Activated CD4-positive, alpha-beta T cell treated with anti-CD3 and anti-CD28 coated beads, Interleukin-2, amount 10 ng/mL, durations not matched to agents 24 days and 14 days (primary cell): Measurements from ENCODE around the gene PROP1. TPM values are rescaled to one million over a fixed set of nuclear protein-coding genes. Genes with fewer than 3 reads are reported as not detected.
"Not testable (repeated sequence)": the region's sequence is repeated elsewhere in the genome, so short reads cannot be mapped to it uniquely, and the experiment has no call there.

ENCODE experiments used
- DNase-seq: peaks from one replicate; pipeline ENCODE4 v3.0.0; 2022
- H3K27ac Mint-ChIP-seq: one replicate; pipeline ENCODE4 v1.8.0; 2022; ENCODE audit warnings: mild to moderate bottlenecking, mixed read lengths
- H3K27me3 Mint-ChIP-seq: one replicate; pipeline ENCODE4 v1.8.0; 2022; ENCODE audit warnings: mixed read lengths
- H3K36me3 Mint-ChIP-seq: one replicate; pipeline ENCODE4 v1.8.0; 2022; ENCODE audit warnings: low read depth, mild to moderate bottlenecking, mixed read lengths
- H3K4me1 Mint-ChIP-seq: one replicate; pipeline ENCODE4 v1.8.0; 2021; ENCODE audit warnings: mixed read lengths
- H3K4me3 Mint-ChIP-seq: one replicate; pipeline ENCODE4 v1.8.0; 2022; ENCODE audit warnings: mild to moderate bottlenecking, moderate library complexity, mixed read lengths
- H3K9me3 Mint-ChIP-seq: one replicate; pipeline ENCODE4 v1.8.0; 2021; ENCODE audit warnings: mixed read lengths
- intact Hi-C: fragments of 100-400 bp; cut with micrococcal nuclease; formaldehyde crosslinking; loops from one replicate; pipeline ENCODE4 v1.15.1; 2023
- total RNA-seq: library from RNA; stranded (reverse); gene quantifications from 2 replicates; pipeline ENCODE4 v1.2.3, GENCODE V29; 2022

The PROP1 gene
- total RNA-seq, 1 donor from 2014 or later: not detected

- Mint-ChIP-seq H3K4me1 (peaks cover 2% of the 10 kb centered on the region), H3K27ac (no peak overlapping the region), H3K9me3 (no peaks in the 10 kb centered on the region), H3K4me3 (no peak overlapping the region), H3K36me3 (no peaks in the 10 kb centered on the region), H3K27me3 (peaks cover 30% of the 10 kb centered on the region)
- no peak for DNase-seq
- intact Hi-C loops: no loop called here
Measured at GRCh38 chr5:177968661-177969211, 27.3 kb downstream of the PROP1 start.

DNA sequence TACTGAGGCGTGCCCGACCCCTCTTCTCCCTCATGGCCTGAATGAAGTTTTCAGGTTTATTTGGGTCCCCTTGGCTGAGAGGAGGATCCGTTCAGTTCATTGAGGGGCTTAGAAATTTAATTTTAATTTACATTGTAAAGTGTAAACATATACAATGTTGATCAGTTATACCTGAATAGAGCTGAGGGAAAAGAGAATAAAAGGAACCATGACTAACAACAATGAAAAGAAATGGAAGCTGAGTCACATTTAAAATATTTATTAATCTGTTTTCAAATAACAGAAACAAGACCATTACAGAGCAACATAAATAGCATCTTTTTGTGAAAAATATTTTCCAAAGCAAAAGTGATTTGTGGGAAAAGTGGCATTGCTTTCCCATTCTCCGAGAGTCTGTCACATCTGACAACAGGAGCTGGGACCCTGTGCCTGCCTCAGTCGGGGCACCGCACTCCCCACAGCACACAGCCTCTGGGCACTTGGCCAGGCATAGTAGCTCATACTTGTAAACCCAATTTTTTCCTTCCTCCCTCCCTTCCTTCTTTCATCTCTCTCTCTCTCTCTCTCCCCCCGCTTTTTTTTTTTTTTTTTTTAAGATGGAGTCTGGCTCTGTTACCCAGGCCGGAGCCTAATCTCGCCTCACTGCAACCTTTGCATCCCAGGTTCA lies 28.7 kb downstream of the PROP1 start:
- no peak overlapping the region for H3K4me3 Mint-ChIP-seq
- H3K4me1 Mint-ChIP-seq: peaks cover 2% of the 10 kb centered on the region
- H3K27ac Mint-ChIP-seq: no peak overlapping the region
- H3K36me3 Mint-ChIP-seq: no peaks in the 10 kb centered on the region
- intact Hi-C loops: no loop called here
- DNase-seq: no peak
- H3K9me3 Mint-ChIP-seq: no peaks in the 10 kb centered on the region
- peaks cover 24% of the 10 kb centered on the region for H3K27me3 Mint-ChIP-seq

DNA sequence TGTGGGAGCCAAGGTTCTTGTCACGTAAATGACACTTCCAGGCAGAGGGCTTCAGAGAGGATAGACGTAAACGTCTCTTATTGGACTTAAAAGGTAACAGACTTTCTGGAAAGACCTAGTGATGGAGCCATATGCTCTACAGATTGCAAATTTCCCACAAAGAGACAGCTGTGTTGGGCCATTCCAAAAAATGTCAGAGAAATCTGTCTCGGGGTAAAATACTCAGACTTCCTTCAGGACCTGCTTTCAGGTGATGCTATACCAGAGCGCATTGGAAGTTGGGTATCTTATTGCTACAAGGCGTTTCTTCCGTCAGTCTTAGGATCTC lies 29.2 kb downstream of the PROP1 start:
- Mint-ChIP-seq H3K36me3 (no peaks in the 10 kb centered on the region), H3K4me3 (no peak overlapping the region), H3K27me3 (peaks cover 20% of the 10 kb centered on the region), H3K9me3 (no peaks in the 10 kb centered on the region), H3K27ac (no peak overlapping the region), H3K4me1 (peaks cover 2% of the 10 kb centered on the region)
- DNase-seq: no peak
- intact Hi-C loops: no loop called here

GRCh38 chr5:177966009-177966838 lies 29.8 kb downstream of the PROP1 start:
- Mint-ChIP-seq H3K9me3 (no peaks in the 10 kb centered on the region), H3K27me3 (peaks cover 16% of the 10 kb centered on the region), H3K27ac (no peak overlapping the region), H3K36me3 (no peaks in the 10 kb centered on the region), H3K4me1 (peaks cover 2% of the 10 kb centered on the region), H3K4me3 (no peak overlapping the region)
- intact Hi-C loops: no loop called here
- DNase-seq: no peak

- DNase-seq: no peak
- H3K4me1 Mint-ChIP-seq: peaks cover 2% of the 10 kb centered on the region
- intact Hi-C loops: no loop called here
Measured at GRCh38 chr5:177964471-177964870, 31.6 kb downstream of the PROP1 start.

GRCh38 chr5:177963966-177964365 lies 32.1 kb downstream of the PROP1 start:
- Mint-ChIP-seq H3K36me3 (peaks cover 3% of the 10 kb centered on the region), H3K9me3 (peaks cover 5% of the 10 kb centered on the region), H3K4me3 (no peak overlapping the region), H3K4me1 (peaks cover 2% of the 10 kb centered on the region), H3K27ac (no peak overlapping the region), H3K27me3 (no peaks in the 10 kb centered on the region)
- intact Hi-C loops: no loop called here
- DNase-seq: no peak

More at GRCh38 chr5:177964471-177964870, 31.6 kb downstream of the PROP1 start:
- Mint-ChIP-seq H3K27me3 (peaks cover 3% of the 10 kb centered on the region), H3K36me3 (peaks cover 3% of the 10 kb centered on the region), H3K4me3 (no peak overlapping the region), H3K27ac (no peak overlapping the region), H3K9me3 (peaks cover 5% of the 10 kb centered on the region)

- Mint-ChIP-seq H3K36me3 (peaks cover 3% of the 10 kb centered on the region), H3K4me1 (no peaks in the 10 kb centered on the region), H3K4me3 (no peak overlapping the region)
Measured at GRCh38 chr5:177959315-177959714, 36.7 kb downstream of the PROP1 start.

DNA sequence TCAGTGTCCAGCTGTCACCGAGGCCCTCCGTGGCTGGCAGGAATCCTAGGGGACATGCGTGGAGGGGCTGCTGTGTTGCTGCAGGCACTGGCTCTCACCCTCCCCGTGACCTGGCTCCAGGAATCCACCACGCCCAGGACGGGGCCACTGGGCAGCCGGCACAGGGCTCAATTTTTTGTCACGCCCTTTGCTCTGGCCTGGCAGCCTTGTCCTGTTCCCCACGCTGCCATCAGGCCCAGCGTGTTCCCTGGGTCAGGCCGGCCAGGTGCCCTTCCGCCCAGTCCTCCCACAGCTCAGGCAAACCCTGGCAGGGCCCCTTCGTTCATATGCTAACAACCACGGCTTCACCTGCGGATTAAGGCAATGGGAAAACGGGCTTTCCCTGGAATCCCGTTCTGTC lies 37.3 kb downstream of the PROP1 start:
- H3K36me3 Mint-ChIP-seq: peaks cover 3% of the 10 kb centered on the region
- DNase-seq: no peak
- intact Hi-C loops: no loop called here
- H3K27ac Mint-ChIP-seq: no peak overlapping the region
- H3K4me1 Mint-ChIP-seq: no peaks in the 10 kb centered on the region
- H3K4me3 Mint-ChIP-seq: no peak overlapping the region
- H3K27me3 Mint-ChIP-seq: no peaks in the 10 kb centered on the region
- H3K9me3 Mint-ChIP-seq: peaks cover 5% of the 10 kb centered on the region

More at GRCh38 chr5:177959315-177959714, 36.7 kb downstream of the PROP1 start:
- Mint-ChIP-seq H3K27ac (no peak overlapping the region), H3K9me3 (peaks cover 5% of the 10 kb centered on the region), H3K27me3 (no peaks in the 10 kb centered on the region)
- DNase-seq: no peak
- intact Hi-C loops: no loop called here

DNA sequence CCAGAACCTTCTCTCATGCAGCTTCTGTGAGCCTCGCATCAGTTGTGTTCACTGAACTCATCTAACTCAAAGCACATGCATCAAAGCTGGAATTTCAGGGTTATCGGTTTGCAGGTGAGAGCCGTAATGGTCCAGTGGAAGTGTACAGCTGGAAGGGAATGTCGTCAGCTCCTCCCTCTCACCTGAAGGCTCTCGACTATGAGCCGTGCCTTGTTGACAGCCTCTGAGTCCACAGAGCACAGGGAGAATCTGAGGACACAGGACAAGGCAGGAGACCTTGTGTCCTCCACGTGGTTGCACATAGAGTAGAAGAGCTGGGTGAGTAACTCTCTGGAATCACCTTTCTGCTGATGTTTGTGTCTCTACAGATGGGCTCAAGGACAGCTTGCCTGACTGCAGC lies 38.8 kb downstream of the PROP1 start:
- DNase-seq: no peak
- Mint-ChIP-seq H3K9me3 (peaks cover 5% of the 10 kb centered on the region), H3K27me3 (no peaks in the 10 kb centered on the region), H3K4me3 (no peak overlapping the region), H3K27ac (no peak overlapping the region), H3K4me1 (no peaks in the 10 kb centered on the region), H3K36me3 (peaks cover 3% of the 10 kb centered on the region)
- intact Hi-C loops: no loop called here

DNA sequence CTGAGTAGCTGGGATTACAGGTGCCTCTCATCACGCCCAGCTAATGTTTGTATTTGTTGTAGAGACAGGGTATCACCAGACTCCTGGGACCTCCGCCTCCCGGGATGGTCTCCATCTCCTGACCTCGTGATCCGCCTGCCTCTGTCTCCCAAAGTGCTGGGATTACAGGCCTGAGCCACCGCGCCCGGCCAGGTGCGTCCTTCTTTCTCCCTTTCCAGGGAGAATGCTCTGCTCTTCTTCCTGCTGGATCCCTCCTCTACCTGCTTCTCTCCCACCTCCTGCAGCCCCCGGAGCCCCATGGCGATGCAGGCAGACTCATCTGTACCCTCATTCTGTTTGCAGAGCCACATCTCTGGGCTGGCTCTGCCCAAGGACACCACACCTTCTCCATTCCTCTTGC lies 42.9 kb downstream of the PROP1 start:
- H3K27me3 Mint-ChIP-seq, DNase-seq, intact Hi-C loops, H3K9me3 Mint-ChIP-seq, H3K4me3 Mint-ChIP-seq, H3K4me1 Mint-ChIP-seq, H3K36me3 Mint-ChIP-seq, H3K27ac Mint-ChIP-seq: not testable (repeated sequence)

GRCh38 chr5:177949656-177950055 lies 46.4 kb downstream of the PROP1 start:
- H3K4me1 Mint-ChIP-seq, intact Hi-C loops, H3K36me3 Mint-ChIP-seq, H3K27me3 Mint-ChIP-seq, H3K27ac Mint-ChIP-seq, DNase-seq, H3K9me3 Mint-ChIP-seq, H3K4me3 Mint-ChIP-seq: not testable (repeated sequence)

GRCh38 chr5:177949065-177949464 lies 47.0 kb downstream of the PROP1 start:
- H3K4me3 Mint-ChIP-seq, H3K27me3 Mint-ChIP-seq, H3K27ac Mint-ChIP-seq, intact Hi-C loops, H3K36me3 Mint-ChIP-seq, H3K9me3 Mint-ChIP-seq, H3K4me1 Mint-ChIP-seq, DNase-seq: not testable (repeated sequence)

DNA sequence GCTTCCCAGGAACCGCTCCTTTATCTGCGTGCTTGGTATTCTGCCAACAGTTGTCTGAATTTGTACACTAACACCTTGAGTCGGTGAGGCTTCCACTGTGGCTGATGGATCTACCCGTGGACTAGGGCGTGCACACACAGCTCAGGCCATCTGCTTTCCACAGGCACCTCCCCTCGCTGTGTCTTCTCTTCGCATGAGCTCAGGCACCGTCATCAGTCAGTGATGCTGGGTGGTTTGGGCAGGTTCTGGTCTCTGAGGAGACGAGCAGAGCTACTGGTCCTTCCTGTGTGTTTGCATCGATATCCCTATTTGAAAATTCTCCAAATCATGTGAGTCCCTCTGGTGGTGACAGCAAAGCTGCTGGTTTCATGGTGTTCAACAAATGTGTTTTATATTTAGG lies 48.1 kb downstream of the PROP1 start:
- H3K27me3 Mint-ChIP-seq, H3K4me3 Mint-ChIP-seq, H3K4me1 Mint-ChIP-seq, DNase-seq, H3K36me3 Mint-ChIP-seq, intact Hi-C loops, H3K27ac Mint-ChIP-seq, H3K9me3 Mint-ChIP-seq: not testable (repeated sequence)

GRCh38 chr5:177945601-177946283 lies 50.3 kb downstream of the PROP1 start:
- H3K9me3 Mint-ChIP-seq, H3K36me3 Mint-ChIP-seq, intact Hi-C loops, H3K27ac Mint-ChIP-seq, H3K27me3 Mint-ChIP-seq, H3K4me3 Mint-ChIP-seq, H3K4me1 Mint-ChIP-seq: not testable (repeated sequence)
- peak; percentile 69 for DNase-seq
